Spleen (tissue), 7 donors: ENCODE measurements around the gene SPP2.

Source experiments
- CTCF ChIP-seq, 11 experiments: fragments of 200-600 bp in 7 of 11; fragments of 450-650 bp in 4 of 11; sonication (generic) in 4 of 11; IDR thresholded peaks in 8 of 11; conservative IDR thresholded peaks in 3 of 11; 1 replicate in 7 of 11; 2 replicates in 4 of 11; pipeline versions ENCODE4 v1.4.0 to v1.8.0; 2016 to 2021; ENCODE audit warnings: antibody characterized with exemption in 11 of 11, inconsistent platforms in 4 of 11, mild to moderate bottlenecking in 1 of 11
- POLR2A ChIP-seq, 3 donors: fragments of 450-650 bp; IDR thresholded peaks; one replicate each; pipeline ENCODE4 v1.5.1; 2017; ENCODE audit warnings: antibody characterized with exemption in 3 of 3, mild to moderate bottlenecking in 1 of 3
- donor health status: DM: no; HTN: no; CAD: no; lungs with moderate emphysema.
- donor health status: DM: no; HTN: no; CAD: no.
- donor health status: DM: no; HTN: no; CAD: no.

- TF ChIP-seq POLR2A (IDR thresholded peaks at IDR 0.05), result no peak
- no peak for TF ChIP-seq CTCF (IDR thresholded peaks at IDR 0.05 in 8 of 11, conservative IDR thresholded peaks at IDR 0.05 in 3 of 11)
Measured at GRCh38 chr2:234025891-234026401, 24.6 kb upstream of the SPP2 start.
